Activated B cell treated with CpG ODN at 0.5 μM for 24 hours (primary cell): ENCODE data around the gene EDARADD. TPM values are rescaled to one million over a fixed set of nuclear protein-coding genes. Genes with fewer than 3 reads are reported as not detected.
A peak's percentile ranks its signal among the peaks of the same experiment; 100 is the strongest.
"Not testable (repeated sequence)": the region's sequence is repeated elsewhere in the genome, so short reads cannot be mapped to it uniquely, and the experiment has no call there.

Experiments
- ATAC-seq: fragments of 200-7000 bp; cut with Tn5 transposase; one replicate; pipeline ENCODE4 v1.10.0; 2021; ENCODE audit warnings: low read depth, mild to moderate bottlenecking, moderate library complexity
- CTCF ChIA-PET: fragments of 350-600 bp; sonication (Branson Sonifier 250); formaldehyde crosslinking; loops from one replicate; lab custom pipeline; 2021; ENCODE audit warnings: antibody characterized with exemption; lab: Charles Lee
- POLR2A ChIA-PET: fragments of 350-600 bp; sonication (Branson Sonifier 250); formaldehyde crosslinking; loops from one replicate; lab custom pipeline; 2021; ENCODE audit warnings: antibody characterized with exemption; lab: Charles Lee
- DNase-seq: peaks from one replicate; pipeline ENCODE4 v3.0.0; 2022
- H3K27ac Mint-ChIP-seq: one replicate; pipeline ENCODE4 v1.8.0; 2020; ENCODE audit warnings: mixed read lengths
- H3K27me3 Mint-ChIP-seq: one replicate; pipeline ENCODE4 v1.8.0; 2021; ENCODE audit warnings: mixed read lengths
- H3K36me3 Mint-ChIP-seq: one replicate; pipeline ENCODE4 v1.8.0; 2021; ENCODE audit warnings: low read depth, mixed read lengths
- H3K4me1 Mint-ChIP-seq: one replicate; pipeline ENCODE4 v1.8.0; 2021; ENCODE audit warnings: mixed read lengths
- H3K4me3 Mint-ChIP-seq: one replicate; pipeline ENCODE4 v1.8.0; 2020; ENCODE audit warnings: mild to moderate bottlenecking, mixed read lengths
- H3K9me3 Mint-ChIP-seq: one replicate; pipeline ENCODE4 v1.8.0; 2020; ENCODE audit warnings: mixed read lengths
- CTCF ChIP-seq: fragments of 200-600 bp; IDR thresholded peaks from one replicate; pipeline ENCODE4 v1.8.0; 2022; ENCODE audit warnings: antibody characterized with exemption, mild to moderate bottlenecking
- intact Hi-C: fragments of 100-400 bp; cut with micrococcal nuclease; formaldehyde crosslinking; loops from one replicate; pipeline ENCODE4 v1.15.1; 2024
- total RNA-seq: library from RNA; stranded (reverse); gene quantifications from 2 replicates; pipeline ENCODE4 v1.2.3, GENCODE V29; 2022

Gene EDARADD
- total RNA-seq, 1 donor from 2014 or later: not detected

GRCh38 chr1:236484310-236484971 lies 90.4 kb downstream of the EDARADD start:
- Mint-ChIP-seq H3K27me3 (peaks cover 4% of the 10 kb centered on the region), H3K9me3 (no peaks in the 10 kb centered on the region), H3K27ac (no peak overlapping the region), H3K36me3 (no peaks in the 10 kb centered on the region), H3K4me3 (no peak overlapping the region), H3K4me1 (no peaks in the 10 kb centered on the region)
- POLR2A ChIA-PET: no interaction called here
- CTCF ChIA-PET: no interaction called here
- intact Hi-C loops: no loop called here
- DNase-seq: no peak
- ATAC-seq: no peak
- no peak for TF ChIP-seq CTCF

GRCh38 chr1:236486356-236487002 lies 92.4 kb downstream of the EDARADD start:
- POLR2A ChIA-PET: no interaction called here
- intact Hi-C loops: no loop called here
- no peak for DNase-seq
- no peaks in the 10 kb centered on the region for H3K36me3 Mint-ChIP-seq
- no peaks in the 10 kb centered on the region for H3K9me3 Mint-ChIP-seq
- peaks cover 16% of the 10 kb centered on the region for H3K27me3 Mint-ChIP-seq
- H3K4me1 Mint-ChIP-seq: no peaks in the 10 kb centered on the region
- ATAC-seq: no peak
- H3K27ac Mint-ChIP-seq: no peak overlapping the region
- CTCF ChIA-PET: interaction anchor here (1.1 kb wide), 1 partner anchor 378 kb away, joined by 4 read pairs; no protein-coding TSS in a partner anchor
- H3K4me3 Mint-ChIP-seq: no peak overlapping the region
- TF ChIP-seq CTCF: no peak

- POLR2A ChIA-PET, ATAC-seq, intact Hi-C loops, H3K9me3 Mint-ChIP-seq, H3K36me3 Mint-ChIP-seq, H3K4me1 Mint-ChIP-seq, H3K4me3 Mint-ChIP-seq, DNase-seq, H3K27ac Mint-ChIP-seq: not testable (repeated sequence)
- CTCF ChIA-PET: interaction anchor here (0.8 to 2.8 kb wide), 3 partner anchors 381 to 385 kb away, joined by 3 to 14 read pairs (median 5); no protein-coding TSS in a partner anchor
- peaks cover 26% of the 10 kb centered on the region for H3K27me3 Mint-ChIP-seq
Observed at GRCh38 chr1:236489161-236489560, 95.1 kb downstream of the EDARADD start.

- intact Hi-C loops: loop anchor here (1.0 kb wide), 2 partner anchors 381 to 387 kb away; no protein-coding TSS in a partner anchor
- ChIA-PET POLR2A (interaction anchor here (0.6 kb wide), 1 partner anchor 11 kb away, joined by 3 read pairs; no protein-coding TSS in a partner anchor), CTCF (interaction anchor here (1.0 to 2.8 kb wide), 4 partner anchors 379 to 385 kb away, joined by 4 to 23 read pairs (median 10); no protein-coding TSS in a partner anchor)
- H3K4me3 Mint-ChIP-seq: no peak overlapping the region
- no peaks in the 10 kb centered on the region for H3K9me3 Mint-ChIP-seq
- H3K27me3 Mint-ChIP-seq: peaks cover 26% of the 10 kb centered on the region
- no peaks in the 10 kb centered on the region for H3K4me1 Mint-ChIP-seq
- H3K36me3 Mint-ChIP-seq: no peaks in the 10 kb centered on the region
- no peak overlapping the region for H3K27ac Mint-ChIP-seq
- ATAC-seq: peak; percentile 49
- no peak for DNase-seq
- no peak for TF ChIP-seq CTCF
Observed at GRCh38 chr1:236489710-236490377, 95.8 kb downstream of the EDARADD start.

GRCh38 chr1:236491469-236492136 lies 97.5 kb downstream of the EDARADD start:
- CTCF ChIA-PET: interaction anchor here (1.0 to 2.7 kb wide), 2 partner anchors 383 to 386 kb away, joined by 6 to 23 read pairs; no protein-coding TSS in a partner anchor
- POLR2A ChIA-PET: interaction anchor here (0.5 kb wide), 1 partner anchor 46 kb away, joined by 8 read pairs; no protein-coding TSS in a partner anchor
- Mint-ChIP-seq H3K4me1 (no peaks in the 10 kb centered on the region), H3K36me3 (no peaks in the 10 kb centered on the region), H3K4me3 (no peak overlapping the region), H3K9me3 (no peaks in the 10 kb centered on the region), H3K27me3 (peaks cover 30% of the 10 kb centered on the region), H3K27ac (no peak overlapping the region)
- ATAC-seq (no peak), DNase-seq (no peak)
- TF ChIP-seq CTCF: no peak
- intact Hi-C loops: no loop called here
